LNCaP clone FGC (cell line): ENCODE measurements around the gene MCUR1.
"Not testable (repeated sequence)": the region's sequence is repeated elsewhere in the genome, so short reads cannot be mapped to it uniquely, and the experiment has no call there.

Experiments
- DNase-seq: peaks from one replicate; pipeline ENCODE4 v3.0.0-alpha.2; 2011; ENCODE audit warnings: low read depth
- H3K4me3 ChIP-seq: 2 replicates; pipeline ENCODE4 v1.5.1; 2011; ENCODE audit warnings: mild to moderate bottlenecking, low read depth, low read length, control low read depth
- CTCF ChIP-seq: IDR thresholded peaks from 2 replicates; pipeline ENCODE4 v1.5.1; 2012; ENCODE audit warnings: mild to moderate bottlenecking; ENCODE audit not compliant: control insufficient read depth, insufficient read depth; ENCODE audit errors: extremely low read depth

Gene MCUR1

GRCh38 chr6:13836170-13836569, 21.8 kb upstream of the MCUR1 start:
- DNase-seq: no peak
- no peak overlapping the region for H3K4me3 ChIP-seq
- TF ChIP-seq CTCF: no peak

DNA sequence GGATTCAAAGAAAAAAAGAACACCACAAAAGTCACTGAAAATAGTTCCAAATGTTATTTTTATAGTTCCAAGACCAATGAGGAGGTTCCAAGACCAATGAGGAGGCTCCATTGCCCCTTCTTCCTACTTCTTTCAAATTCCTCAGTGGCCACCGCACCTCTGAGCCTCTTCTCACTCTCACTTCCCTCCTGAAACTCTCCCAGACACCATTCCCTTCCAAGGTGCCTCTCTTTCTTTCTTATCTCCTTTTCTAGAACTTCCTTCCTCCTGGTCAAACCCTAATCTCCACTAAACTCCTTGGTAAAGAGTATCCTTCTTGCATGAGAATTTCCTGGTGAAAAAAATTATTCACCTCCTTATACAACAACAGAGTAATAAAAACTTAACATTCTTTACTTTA, 20.4 kb upstream of the MCUR1 start:
- DNase-seq: no peak
- TF ChIP-seq CTCF: no peak
- no peak overlapping the region for H3K4me3 ChIP-seq

DNA sequence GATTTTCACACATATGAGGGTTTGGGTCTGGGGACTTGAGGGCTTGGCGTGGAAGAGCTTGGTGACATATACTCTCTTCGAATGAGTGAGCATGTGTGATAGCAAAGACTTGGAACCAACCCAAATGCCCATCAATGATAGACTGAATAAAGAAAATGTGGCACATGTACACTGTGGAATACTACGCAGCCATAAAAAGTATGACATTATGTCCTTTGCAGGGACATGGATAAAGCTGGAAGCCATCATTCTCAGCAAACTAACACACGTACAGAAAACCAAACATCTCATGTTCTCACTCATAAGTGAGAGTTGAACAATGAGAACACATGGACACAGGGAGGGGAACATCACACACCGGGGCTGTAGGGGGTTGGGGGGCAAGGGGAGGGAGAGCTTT, 19.7 kb upstream of the MCUR1 start:
- DNase-seq, H3K4me3 ChIP-seq: not testable (repeated sequence)

- DNase-seq: no peak
- no peak overlapping the region for H3K4me3 ChIP-seq
- TF ChIP-seq CTCF: no peak
Observed at GRCh38 chr6:13832778-13833177, 18.4 kb upstream of the MCUR1 start.

- H3K4me3 ChIP-seq: no peak overlapping the region
- DNase-seq: no peak
- TF ChIP-seq CTCF: no peak
Observed at GRCh38 chr6:13831615-13832014, 17.3 kb upstream of the MCUR1 start.

DNA sequence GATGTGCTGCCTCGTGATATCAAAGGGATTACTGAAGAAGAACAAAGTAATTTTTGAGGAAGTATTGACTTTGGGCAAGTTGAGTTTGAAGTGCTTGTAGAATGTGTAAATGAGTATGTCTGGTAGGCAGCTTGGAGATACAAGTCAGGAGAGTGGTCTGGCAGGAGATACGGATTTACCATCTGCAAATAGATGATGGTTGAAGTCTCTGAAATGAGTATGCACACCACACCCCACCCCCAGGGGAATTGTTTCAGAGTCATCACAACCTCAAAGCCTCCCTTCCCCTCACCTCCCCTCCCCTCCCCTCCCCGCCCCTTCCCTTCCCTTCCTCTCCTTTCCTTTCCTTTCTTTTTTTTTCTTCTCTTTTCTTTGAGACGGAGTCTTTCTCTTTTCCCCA, 16.4 kb upstream of the MCUR1 start:
- no peak overlapping the region for H3K4me3 ChIP-seq
- TF ChIP-seq CTCF: no peak
- DNase-seq: no peak

DNA sequence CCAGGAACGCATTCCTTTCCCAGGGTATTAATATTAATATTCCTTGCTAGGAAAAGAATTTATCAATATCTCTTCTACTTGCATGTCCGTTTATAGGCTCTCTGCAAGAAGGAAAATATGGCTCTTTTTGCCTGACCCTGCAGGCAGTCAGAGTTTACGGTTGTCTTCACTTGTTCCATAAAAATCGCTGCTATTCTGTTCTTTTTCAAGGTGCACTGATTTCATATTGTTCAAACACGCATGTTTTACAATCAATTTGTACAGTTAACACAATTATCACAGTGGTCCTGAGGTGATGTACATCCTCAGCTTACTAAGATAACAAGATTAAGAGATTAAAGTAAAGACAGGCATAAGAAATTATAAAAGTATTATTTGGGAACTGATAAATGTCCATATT, 15.1 kb upstream of the MCUR1 start:
- DNase-seq, H3K4me3 ChIP-seq: not testable (repeated sequence)

- not testable (repeated sequence) for H3K4me3 ChIP-seq, DNase-seq
Observed at GRCh38 chr6:13828656-13829301, 14.4 kb upstream of the MCUR1 start.

DNA sequence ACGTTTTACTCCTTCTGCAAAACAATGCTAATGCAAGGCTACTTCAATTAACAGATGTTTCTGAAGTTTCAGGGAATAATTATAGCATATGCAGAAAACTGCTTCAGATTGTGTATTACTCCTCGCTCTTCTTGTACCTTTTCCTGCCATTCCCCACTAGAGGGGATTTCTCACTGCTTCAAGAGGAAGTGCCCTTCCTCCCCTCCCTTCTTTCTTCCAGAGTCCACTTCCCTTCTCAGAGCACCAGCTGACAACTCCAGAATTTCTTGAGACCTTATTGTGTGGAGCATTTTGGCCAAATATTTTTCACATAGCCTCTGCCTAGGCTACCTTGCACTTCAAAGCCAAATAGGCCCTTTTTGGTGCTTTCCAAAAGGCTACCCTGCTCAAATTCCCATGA, 12.7 kb upstream of the MCUR1 start:
- DNase-seq: no peak
- H3K4me3 ChIP-seq: no peak overlapping the region
- no peak for TF ChIP-seq CTCF
